ENCODE measurements around the gene KCNK7. TPM values are rescaled to one million over a fixed set of nuclear protein-coding genes. Genes with fewer than 3 reads are reported as not detected.

KCNK7 gene
- total RNA-seq, 2 experiments from 2014 or later, result 0.34 to 0.46 TPM

DNA sequence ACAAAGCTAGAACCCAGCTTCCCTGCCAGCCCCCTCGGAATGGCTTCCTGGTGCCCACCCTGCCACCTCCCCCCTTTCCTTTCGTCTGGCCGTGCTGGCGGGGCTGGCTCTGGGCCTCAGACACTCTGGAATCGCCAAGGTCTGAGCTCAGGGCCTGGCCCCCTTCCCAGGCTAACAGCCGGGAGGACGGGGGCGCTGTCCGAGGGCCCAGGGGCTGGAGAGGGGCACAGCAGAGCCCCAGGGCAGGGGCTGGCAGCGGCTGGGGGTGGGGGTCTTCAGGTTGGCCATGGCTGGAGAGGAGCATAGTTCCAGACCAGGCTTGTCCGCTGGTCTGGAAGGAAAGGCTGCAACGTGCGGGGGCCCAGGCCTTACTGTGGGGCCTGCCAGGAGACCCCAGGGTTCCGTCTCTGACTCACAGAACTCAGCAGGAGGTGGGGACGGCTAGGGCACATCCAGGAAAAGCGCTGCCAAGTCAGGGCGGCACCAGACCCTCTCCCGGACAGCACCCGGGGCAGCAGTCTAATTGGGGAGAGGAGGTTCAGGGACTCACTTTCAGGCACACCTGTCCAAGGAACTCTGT is 36.6 kb downstream of the KCNK7 start:
- ChIA-PET CTCF (interaction anchor here (1.0 to 3.2 kb wide), 6 partner anchors 11 to 24 kb away, joined by 3 to 20 read pairs (median 4); partner anchors contain the start of genes FAM89B and ZNRD2), POLR2A (interaction anchor here (0.5 to 1.3 kb wide), 4 partner anchors 16 to 1095 kb away, joined by 3 to 6 read pairs (median 3); partner anchors contain the start of gene EHBP1L1)

DNA sequence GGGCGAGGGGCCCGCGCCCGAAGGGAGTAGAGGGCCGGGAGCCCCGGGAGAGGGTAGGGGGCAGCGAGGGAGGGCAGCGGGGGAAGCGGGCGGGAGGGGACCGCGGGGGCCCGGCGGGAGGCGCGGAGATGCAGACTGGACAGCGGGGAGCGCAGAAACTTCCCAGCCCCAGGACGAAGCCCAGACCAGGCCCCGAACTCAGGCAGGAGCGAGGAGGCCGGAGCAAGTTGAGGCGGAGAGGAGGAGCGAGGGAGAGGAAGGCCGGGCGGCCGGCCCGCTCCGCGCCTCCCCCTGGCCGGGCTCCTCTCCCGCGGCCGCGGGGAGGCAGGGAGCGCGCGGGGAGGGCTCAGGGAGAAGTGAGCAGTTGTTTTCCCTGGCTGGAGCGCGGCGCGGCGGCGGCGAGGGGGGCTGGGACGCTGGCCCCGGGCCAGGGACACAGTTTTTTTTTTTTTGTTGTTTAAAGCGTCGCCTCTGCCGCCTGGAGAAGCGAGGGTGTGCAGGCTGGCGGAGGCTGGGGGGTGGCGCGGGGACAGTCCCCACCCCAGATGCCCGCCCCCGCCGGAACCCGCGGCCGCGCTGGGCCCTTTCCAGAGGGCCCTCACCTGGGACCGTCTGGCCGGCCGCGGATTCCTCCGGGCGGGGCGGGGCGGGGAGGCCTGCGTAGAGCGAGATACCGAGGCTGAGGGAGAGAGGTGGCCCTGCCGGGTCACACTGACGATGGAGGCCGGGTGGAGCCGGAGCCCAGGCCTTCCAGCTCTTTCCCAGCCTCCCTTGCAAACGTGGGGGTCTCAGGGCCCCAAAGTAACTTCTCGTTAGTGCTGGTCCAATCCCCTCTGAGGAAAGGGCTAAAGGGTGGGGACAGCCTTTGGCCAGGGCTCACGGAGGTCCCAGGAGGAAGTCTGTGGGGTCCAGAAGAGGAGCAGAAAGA is 37.3 kb downstream of the KCNK7 start, which contains the start of gene LTBP3:
TSS of gene LTBP3 (minus strand) at position 358 of the 928 bp plus-strand sequence. CDS start 400 bp downstream, outside the sequence.
- POLR2A ChIA-PET, result interaction anchor here (0.5 to 1.3 kb wide), 4 partner anchors 17 to 1096 kb away, joined by 3 to 6 read pairs (median 3); partner anchors contain the start of gene EHBP1L1
- CTCF ChIA-PET, result interaction anchor here (1.0 to 3.2 kb wide), 5 partner anchors 8 to 24 kb away, joined by 3 to 20 read pairs (median 5); partner anchors contain the start of genes FAM89B and ZNRD2

DNA sequence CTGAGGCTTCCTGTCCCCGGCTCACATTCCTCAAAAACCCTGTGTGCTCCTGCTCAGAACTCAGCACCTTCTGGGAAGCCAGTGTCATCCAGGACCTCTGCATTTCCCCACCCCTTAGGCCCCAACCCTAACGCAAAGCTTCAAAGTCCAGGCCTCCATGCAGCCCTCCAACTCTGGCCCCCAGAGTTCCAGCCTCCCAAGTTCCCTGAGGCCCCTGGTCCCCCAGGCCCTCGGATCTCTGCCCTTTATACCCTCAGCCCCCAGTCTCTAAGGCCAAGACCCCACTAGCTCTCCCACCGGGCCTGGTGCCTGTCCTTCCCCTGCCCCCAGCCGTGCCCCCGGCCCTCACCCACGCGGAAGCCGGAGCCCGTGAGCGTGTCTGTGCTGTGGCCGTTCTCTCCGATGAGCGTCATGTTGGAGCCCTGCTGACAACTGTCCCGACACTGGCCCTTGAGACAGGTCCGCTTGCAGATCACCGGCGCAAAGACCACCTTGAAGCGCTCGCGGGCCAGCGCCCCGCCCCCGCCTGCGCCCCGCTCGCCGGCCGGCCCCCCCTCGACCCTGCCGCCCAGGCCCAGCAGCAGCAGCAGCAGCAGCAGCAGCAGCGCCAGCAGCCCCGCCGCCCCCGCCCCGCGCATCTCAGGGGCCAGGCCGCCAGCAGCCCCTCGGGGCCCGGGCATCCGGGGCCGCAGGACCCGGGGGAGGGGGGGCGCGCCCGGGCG is 38.2 kb downstream of the KCNK7 start:
- CTCF ChIA-PET, result interaction anchor here (0.5 to 1.6 kb wide), 7 partner anchors 8 to 522 kb away, joined by 3 to 6 read pairs (median 3); partner anchors contain the start of gene ZNRD2
- POLR2A ChIA-PET, result interaction anchor here (0.5 to 1.3 kb wide), 5 partner anchors 11 to 662 kb away, joined by 3 read pairs; partner anchors contain the start of gene SCYL1

DNA sequence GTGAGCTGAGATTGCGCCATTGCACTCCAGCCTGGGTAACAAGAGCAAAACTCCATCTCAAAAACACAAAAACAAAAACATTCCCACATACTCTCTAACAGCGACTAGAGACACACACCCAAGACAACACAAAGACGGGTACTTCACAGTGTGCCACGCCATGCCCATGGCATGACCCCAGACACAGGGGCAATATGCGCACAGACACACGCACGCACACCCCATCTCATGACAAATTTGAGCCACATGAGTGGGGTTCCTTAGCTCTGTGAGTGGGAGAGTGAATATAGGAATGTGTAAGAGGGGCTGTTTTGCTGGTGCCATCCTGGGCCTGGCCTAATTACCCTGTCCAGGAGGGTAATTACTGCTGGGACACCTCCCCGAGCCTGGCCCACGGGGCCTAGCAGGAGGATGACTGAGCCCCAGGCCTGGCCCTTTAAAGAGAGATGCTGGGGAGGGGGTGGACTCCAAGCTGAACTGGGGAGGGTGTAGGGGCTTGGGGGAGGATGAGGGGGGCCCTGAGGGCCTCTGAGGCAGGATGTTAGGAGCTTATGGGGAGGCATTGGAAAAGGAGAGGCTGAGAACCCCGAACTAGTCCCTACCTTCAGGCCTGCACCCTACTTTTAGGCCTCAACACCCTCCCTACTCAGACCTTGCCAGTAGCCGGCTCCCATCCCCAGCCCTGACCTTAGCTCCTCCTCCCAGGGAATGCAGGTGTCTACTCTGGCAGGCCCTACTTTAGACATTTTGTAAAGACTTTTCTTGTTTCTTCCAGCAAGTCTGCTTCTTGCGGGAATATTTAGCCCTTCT is 38.9 kb downstream of the KCNK7 start:
- POLR2A ChIA-PET, result interaction anchor here (0.5 to 1.3 kb wide), 6 partner anchors 8 to 32 kb away, joined by 3 read pairs; partner anchors contain the start of genes FAM89B and SCYL1

DNA sequence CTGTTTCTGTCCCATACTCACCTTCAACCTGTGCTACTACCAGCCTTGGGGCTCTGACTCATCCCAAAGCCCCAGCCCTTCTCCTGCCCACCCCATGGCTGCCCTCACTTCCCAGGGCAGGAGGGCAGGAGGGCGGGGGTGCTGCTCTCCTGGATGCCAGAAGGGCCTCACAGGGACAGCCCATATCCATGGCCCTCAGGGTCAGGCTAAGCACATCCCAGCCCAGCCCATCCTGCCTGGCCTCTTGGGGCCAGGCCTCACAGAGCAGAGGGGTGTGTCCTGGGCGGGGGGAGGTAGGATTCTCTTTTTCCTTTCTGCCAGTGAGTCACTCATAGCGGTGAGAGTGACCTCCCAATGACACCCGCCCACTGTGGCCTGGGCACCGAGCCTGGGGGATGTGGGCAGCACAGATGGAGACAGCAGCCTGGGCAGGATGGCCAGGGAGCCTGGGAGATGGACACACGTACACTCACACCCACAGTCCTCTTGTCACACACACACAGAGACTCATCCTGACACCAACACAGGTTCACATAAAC is 39.8 kb downstream of the KCNK7 start:
- POLR2A ChIA-PET, result no interaction called here
- CTCF ChIA-PET, result interaction anchor here (1.5 to 1.6 kb wide), 2 partner anchors 9 to 15 kb away, joined by 6 to 8 read pairs; no protein-coding TSS in a partner anchor

More for the DNA sequence above, 38.9 kb downstream of the KCNK7 start:
- CTCF ChIA-PET, result interaction anchor here (0.5 to 1.6 kb wide), 8 partner anchors 9 to 523 kb away, joined by 3 to 6 read pairs (median 3); partner anchors contain the start of gene ZNRD2

DNA sequence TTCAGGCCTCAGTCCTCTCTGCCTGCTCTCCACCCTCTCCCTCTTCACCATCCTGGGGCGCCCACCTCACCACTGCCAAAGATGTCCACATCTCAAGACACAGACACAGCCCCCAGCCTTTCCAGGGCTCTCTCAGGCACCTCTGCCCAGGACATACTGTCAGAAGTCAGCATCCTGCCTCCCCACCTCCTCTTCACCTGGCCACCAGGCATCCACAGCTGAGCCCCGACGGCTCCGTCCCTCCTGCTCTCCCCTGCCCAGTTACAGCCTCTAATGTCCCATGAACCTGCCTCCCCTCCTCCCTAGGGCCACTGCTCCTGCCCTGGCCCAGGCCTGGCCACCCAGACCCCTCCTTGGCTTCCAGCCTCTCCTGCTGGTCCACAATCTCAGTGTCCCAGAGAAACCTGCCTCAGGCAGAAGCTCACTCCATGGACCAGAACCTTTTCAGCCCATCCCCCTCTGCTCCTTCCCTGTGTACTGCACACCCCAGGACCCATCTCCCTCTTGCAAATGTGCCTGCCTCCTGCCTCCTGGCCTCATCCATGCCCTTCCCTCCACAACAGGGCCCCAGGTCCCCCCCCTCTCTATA is 40.7 kb downstream of the KCNK7 start:
- ChIA-PET POLR2A (no interaction called here), CTCF (interaction anchor here (0.9 to 1.5 kb wide), 2 partner anchors 10 to 18 kb away, joined by 3 to 8 read pairs; no protein-coding TSS in a partner anchor)

DNA sequence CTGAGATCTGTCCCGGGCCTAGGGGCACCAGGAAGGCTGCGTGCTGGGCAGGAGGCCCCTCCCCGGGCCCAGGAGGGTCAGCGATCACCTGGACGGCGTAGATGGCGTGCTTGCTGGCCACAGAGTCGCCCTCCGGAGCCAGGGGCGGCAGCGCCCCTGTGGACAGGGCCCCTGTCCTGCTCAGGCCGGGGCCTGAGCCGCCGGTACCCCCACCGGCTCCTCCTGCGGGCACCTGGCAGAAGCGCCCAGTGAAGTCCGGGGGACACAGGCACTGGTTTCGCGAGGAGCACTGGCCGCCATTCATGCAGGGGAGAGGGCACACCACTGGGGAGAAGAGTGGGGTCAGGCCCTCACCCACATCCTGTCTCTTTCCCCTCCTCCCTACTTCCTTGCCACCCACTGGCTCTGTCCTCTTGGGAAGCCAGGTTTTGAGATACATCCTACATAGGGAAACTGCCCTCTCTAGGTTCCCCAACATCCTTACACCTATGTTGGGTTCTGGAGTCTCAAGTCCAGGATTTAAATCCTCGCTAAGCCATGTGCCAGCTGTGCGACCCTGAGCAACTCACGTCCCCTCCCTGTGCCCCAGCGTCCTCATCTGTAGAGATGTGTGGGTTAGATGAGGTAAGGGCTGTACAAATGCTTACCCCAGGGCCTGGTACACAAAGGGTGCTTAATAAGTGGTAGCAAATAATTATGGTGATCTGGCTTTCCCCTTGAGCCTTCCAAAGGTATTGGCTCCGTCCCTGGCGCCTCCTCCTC is 41.4 kb downstream of the KCNK7 start:
- ChIA-PET POLR2A (no interaction called here), CTCF (interaction anchor here (0.8 to 3.6 kb wide), 5 partner anchors 11 to 21 kb away, joined by 3 to 28 read pairs (median 3); partner anchors contain the start of gene EHBP1L1)

DNA sequence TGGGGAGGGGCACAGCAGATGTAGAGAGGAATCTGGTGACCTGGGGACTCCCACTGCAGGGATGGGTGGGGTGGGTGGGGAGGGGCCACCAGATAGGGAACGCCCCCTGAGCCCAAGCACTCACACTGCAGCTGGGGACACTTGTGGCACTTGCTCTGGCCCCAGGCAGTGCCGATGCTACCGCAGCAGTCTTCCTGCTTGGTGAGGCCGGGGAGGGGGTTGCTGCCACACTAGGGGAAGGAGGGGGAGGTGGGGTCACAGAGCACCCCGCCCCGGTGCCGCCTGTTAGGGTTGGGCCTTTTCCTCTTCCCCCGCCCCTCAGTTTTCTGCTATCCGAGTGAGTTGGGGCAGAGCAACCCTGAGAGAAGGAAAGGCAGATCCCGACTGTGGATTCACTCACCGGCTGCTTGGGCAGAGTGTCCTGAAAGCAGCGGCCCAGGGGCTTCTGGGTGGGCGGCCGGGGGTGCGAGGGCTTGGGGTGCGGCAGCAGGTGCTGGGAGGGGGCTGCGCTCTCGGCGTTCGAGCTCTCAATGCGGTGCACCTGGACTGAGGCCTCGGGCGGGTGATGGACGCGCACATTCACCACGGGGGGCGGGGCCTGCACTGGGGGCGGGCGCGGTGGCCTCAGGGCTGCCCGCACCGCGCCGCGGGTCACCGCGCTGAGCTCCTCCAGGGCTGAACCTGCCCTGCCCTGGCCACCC is 42.1 kb downstream of the KCNK7 start:
- CTCF ChIA-PET, result interaction anchor here (0.6 to 3.6 kb wide), 4 partner anchors 12 to 22 kb away, joined by 3 to 28 read pairs (median 4); partner anchors contain the start of gene EHBP1L1
- POLR2A ChIA-PET, result no interaction called here

DNA sequence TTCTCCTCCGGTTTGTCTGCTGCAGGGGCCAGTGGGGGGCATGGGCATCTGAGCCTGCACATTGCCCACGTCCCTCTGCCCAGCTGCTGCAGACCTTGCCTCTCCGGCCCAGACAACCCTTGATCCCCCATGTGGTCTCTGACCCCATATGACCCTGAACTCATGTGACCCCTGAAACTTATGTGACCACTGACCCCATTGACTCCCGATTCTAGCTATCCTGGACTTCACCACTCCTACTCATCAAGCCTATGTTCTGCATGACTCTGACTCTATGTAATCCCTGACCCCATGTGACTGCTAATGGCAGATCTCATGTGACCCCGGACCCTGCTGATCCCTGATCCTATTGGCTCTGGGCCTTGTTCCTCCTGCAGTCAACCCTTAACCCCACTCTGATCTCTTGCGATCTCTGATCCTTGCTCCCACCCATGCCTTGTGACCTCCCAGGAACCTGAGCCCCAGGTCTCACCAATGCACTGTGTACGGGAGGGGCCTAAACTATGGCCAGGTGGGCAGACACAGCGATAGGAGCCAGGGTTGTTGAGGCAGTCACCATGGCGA is 43.1 kb downstream of the KCNK7 start:
- ChIA-PET POLR2A (no interaction called here), CTCF (interaction anchor here (0.9 to 3.6 kb wide), 8 partner anchors 10 to 63 kb away, joined by 4 to 28 read pairs (median 6); partner anchors contain the start of genes FAM89B, PCNX3 and ZNRD2)

DNA sequence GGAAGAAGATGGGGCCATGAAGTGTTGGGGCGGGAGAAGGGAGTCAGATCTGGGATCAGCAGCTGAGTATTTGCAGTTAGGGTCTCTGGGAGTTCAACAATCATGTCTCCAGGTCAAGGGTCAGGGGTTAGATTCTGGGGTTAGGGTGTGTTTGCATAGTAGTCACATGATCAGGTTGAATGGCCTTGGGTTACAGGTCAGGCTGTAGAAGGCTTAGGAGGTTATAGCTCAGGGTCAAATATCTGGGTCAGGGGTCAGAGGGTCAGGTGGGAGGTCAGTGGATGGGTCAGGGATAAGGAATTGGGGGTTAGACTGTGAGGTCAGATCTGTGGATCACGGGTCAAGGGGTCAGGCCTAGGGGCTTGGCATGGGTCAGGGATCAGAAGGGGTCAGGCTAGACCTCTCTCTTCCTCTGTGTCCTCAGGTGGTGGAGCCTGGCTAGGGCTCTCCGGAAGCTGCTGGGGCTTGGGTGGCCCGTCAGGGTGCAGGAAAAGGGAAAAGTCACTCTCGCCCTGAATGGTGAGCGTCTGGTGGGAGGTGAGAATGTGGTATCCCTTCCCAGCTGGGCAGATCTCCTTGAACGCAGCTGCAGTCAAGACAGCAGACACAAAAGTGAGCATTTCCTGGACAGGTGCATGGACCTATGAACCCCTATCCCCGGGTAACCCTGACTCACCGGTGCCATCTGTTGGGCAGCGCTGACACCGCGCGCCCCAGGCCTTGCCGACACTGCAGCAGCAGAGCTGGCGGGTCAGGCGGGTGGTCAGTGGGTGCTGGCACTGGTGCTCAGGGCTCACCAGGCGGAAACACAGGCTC is 43.8 kb downstream of the KCNK7 start:
- CTCF ChIA-PET, result interaction anchor here (0.9 to 3.6 kb wide), 8 partner anchors 11 to 63 kb away, joined by 4 to 28 read pairs (median 6); partner anchors contain the start of genes FAM89B, PCNX3 and ZNRD2

DNA sequence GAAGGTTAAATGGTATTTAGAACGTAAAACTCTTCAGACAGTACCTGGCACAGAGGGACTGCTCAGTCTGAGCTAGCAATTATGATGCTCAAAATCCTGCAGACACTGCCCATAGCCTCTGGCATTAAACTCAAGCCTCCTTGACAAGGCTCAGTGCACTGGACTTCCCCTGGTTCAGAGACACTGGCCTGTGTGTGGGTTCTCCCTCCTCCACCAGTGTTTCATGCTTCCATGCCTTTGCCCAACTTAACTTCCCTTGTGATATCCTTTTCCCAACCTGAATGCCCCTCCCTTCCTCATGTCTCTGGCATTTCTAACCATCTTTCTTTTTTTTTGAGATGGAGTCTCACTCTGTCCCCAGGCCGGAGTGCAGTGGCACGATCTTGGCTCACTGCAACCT is 46.5 kb downstream of the KCNK7 start:
- CTCF ChIA-PET, result interaction anchor here (0.8 to 1.4 kb wide), 5 partner anchors 9 to 42 kb away, joined by 3 to 5 read pairs (median 4); partner anchors contain the start of gene ZNRD2
- POLR2A ChIA-PET, result interaction anchor here (0.5 to 1.3 kb wide), 3 partner anchors 13 to 37 kb away, joined by 3 to 6 read pairs (median 4); no protein-coding TSS in a partner anchor

More for the DNA sequence above, 43.8 kb downstream of the KCNK7 start:
- POLR2A ChIA-PET, result no interaction called here

DNA sequence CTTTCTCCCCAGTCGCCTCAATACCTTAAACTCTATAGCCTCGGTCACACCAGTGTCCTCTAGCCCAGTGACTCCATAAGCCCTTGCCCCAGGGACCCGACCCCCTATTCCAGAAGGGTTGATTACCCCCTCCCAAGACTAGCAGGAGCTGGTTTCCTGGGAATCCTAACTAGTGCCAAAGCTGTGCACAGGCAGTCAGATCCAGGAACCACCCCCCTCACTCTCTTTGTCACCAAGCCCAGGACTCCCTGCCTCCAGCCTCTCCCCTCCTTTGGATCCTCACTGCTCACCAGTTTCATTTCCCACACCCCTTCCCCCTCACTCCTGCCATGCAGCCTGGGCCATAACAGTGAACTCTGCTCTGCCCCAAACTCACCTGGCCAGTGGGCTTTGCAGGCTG is 47.2 kb downstream of the KCNK7 start:
- POLR2A ChIA-PET, result no interaction called here
- CTCF ChIA-PET, result interaction anchor here (0.8 to 1.9 kb wide), 6 partner anchors 8 to 50 kb away, joined by 3 to 5 read pairs (median 4); partner anchors contain the start of genes MALAT1 and ZNRD2

DNA sequence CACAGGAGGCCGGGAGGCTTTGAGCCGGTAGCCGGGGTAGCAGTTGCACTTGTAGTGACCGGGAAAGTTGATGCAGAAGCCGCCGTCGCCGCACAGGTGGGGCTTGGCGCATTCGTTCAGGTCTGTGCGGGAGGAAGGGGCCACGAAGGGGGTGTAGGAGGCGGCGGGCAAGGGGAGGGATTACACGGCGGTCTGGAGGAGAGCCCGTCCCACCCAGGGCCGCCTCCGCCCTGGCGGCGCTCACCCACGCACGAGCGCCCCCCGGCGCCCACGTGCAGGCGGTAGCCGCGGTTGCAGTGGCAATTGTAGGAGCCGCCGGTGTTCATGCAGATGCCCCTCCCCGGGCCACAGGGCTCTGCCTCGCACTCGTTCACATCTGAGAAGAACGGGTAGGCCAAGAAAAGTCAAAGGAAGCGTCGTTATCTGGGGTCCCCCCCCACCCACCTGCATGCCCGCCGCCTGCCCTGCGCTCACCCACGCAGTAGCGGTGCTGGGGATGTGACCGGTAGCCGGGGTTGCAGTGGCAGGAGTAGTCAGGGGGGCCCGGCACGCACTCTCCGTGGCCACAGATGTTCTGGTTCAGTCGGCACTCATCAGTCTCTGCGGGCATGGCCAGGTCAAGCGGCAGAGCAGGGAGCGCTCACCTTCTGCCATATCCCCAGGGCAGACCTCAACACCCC is 48.0 kb downstream of the KCNK7 start:
- POLR2A ChIA-PET, result interaction anchor here (1.1 to 1.7 kb wide), 3 partner anchors 9 to 40 kb away, joined by 3 to 6 read pairs (median 3); partner anchors contain the start of gene FAM89B
- CTCF ChIA-PET, result interaction anchor here (0.9 to 2.4 kb wide), 5 partner anchors 10 to 43 kb away, joined by 3 to 11 read pairs (median 4); no protein-coding TSS in a partner anchor

Measured in activated CD8-positive, alpha-beta memory T cell treated with anti-CD3 and anti-CD28 coated beads for 36 hours (primary cell).